Kidney (tissue), 14 donors: ENCODE measurements around the gene UBTD1. TPM values are rescaled to one million over a fixed set of nuclear protein-coding genes. Genes with fewer than 3 reads are reported as not detected.

ENCODE experiments used
- DNase-seq, 5 donors: peaks; one replicate each; pipeline ENCODE4 v3.0.0-alpha.2; 2013 to 2020
- FAIRE-seq: peaks from 2 replicates; lab custom pipeline; 2012; peaks lifted over from hg19 to GRCh38; lab: Jason Lieb, UNC
- H3K27ac ChIP-seq, 2 donors: one replicate each; pipeline ENCODE4 v1.7.0; 2013; ENCODE audit warnings: low read depth in 2 of 2, low read length in 2 of 2, inconsistent platforms in 1 of 2
- H3K27me3 ChIP-seq: one replicate; pipeline ENCODE4 v1.7.1; 2013; ENCODE audit warnings: low read length, inconsistent platforms; ENCODE audit not compliant: control insufficient read depth, insufficient read depth
- H3K36me3 ChIP-seq, 3 donors: one replicate each; pipeline versions ENCODE4 v1.7.0 to v1.7.1; 2013; ENCODE audit warnings: low read length in 3 of 3, control low read depth in 1 of 3, inconsistent platforms in 1 of 3; ENCODE audit not compliant: insufficient read depth in 3 of 3, control insufficient read depth in 2 of 3
- H3K4me1 ChIP-seq, 3 donors: one replicate each; pipeline versions ENCODE4 v1.7.0 to v1.7.1; 2013; ENCODE audit warnings: low read length in 3 of 3, inconsistent platforms in 1 of 3, low read depth in 1 of 3; ENCODE audit not compliant: control insufficient read depth in 2 of 3, insufficient read depth in 2 of 3
- H3K4me3 ChIP-seq, 3 donors: one replicate each; pipeline versions ENCODE4 v1.7.0 to v1.8.1; 2013; ENCODE audit warnings: low read length in 3 of 3, control low read depth in 1 of 3, inconsistent platforms in 1 of 3
- H3K9ac ChIP-seq, 3 donors: one replicate each; pipeline versions ENCODE4 v1.7.0 to v1.7.1; 2013; ENCODE audit warnings: low read length in 3 of 3, control low read depth in 1 of 3, inconsistent platforms in 1 of 3
- H3K9me3 ChIP-seq, 3 donors: one replicate each; pipeline versions ENCODE4 v1.7.0 to v1.7.1; 2013; ENCODE audit warnings: low read length in 3 of 3, control low read depth in 1 of 3, inconsistent platforms in 1 of 3; ENCODE audit not compliant: control insufficient read depth in 2 of 3, insufficient read depth in 1 of 3
- intact Hi-C: fragments of 100-400 bp; cut with DNase I; formaldehyde crosslinking; loops from one replicate; pipeline ENCODE4 v1.11.1; 2022
- polyA plus RNA-seq: library from polyadenylated mRNA; stranded (reverse); fragments of 350-450 nt; fragmentation: Illumina TruSeq; extraction: RNeasy Lipid Tissue Mini Kit (QIAGEN cat#74804); gene quantifications from one replicate; pipeline ENCODE4 v1.2.3, GENCODE V29; 2014; ENCODE audit warnings: low read depth, low replicate concordance; ENCODE audit not compliant: insufficient read depth
- total RNA-seq: library from RNA; stranded (reverse); fragmentation: NEBNext Ultra II Directional; extraction: Animal tissue kit (Norgen Biotek cat#: 25700); gene quantifications from one replicate; pipeline ENCODE4 v1.2.1, GENCODE V29; 2021
- TF ChIP-seq, protein P1 (sequence below): IDR thresholded peaks from 3 replicates; pipeline ENCODE4 v1.5.1; 2012; ENCODE audit warnings: mild to moderate bottlenecking, moderate library complexity, borderline replicate concordance; ENCODE audit not compliant: insufficient read depth; ENCODE audit errors: extremely low read depth
- donor health status: control.
- donor health status: control.
- donor health status: control.
- donor health status: control.
- donor health status: control.
- donor health status: DM: yes; HTN: yes; CAD: no.
- donor health status: Normal renal cell carcinoma (clear cell type).

UBTD1 gene
- total and polyA plus RNA-seq, 2 donors from 2014 or later: 17.4 to 26.1 TPM

DNA sequence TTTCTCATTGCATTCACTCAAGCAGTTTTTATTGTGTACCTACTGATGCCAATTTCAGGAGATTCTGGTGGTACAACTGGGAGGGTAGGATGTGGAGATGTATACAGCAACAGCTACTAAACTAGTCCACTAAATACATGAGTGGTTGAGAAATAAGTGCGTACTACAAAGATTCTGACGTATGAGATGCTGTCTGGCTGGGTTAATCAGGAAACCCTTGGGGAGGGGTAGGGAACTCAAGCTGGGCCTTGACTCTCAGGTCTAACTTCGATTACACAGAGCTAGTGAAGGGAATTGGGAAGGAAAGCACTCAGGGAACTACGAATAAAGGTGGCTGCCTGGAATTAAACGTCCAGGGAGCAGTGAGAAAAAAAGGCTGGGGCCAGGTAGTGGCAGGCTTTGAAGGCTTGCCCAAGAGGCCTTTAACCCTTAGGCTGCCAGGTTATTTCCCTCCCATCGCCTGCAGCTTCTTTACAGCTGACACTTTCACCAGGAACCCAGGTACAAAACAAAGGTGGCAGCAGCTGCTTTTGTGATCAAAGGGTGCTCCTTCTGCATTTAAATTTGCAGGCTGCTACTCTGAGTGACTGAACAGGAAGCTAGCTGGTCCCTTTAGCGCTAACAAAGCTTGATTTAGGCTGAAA is 3.7 kb upstream of the UBTD1 start:
- Histone ChIP-seq H3K9me3 (no peaks in the 10 kb centered on the region), H3K9ac (peak overlapping the region in 1 of 3 donors; percentile 16), H3K27ac (peak overlapping the region in 1 of 2 donors; percentile 17), H3K27me3 (no peaks in the 10 kb centered on the region), H3K4me3 (no peak overlapping the region), H3K36me3 (no peaks in the 10 kb centered on the region), H3K4me1 (peaks cover 0 to 25% (median 12%) of the 10 kb centered on the region in 3 donors)
- DNase-seq: peak in 1 of 5 donors; percentile 20
- intact Hi-C loops: no loop called here
- no peak for FAIRE-seq
- TF ChIP-seq, protein P1, sequence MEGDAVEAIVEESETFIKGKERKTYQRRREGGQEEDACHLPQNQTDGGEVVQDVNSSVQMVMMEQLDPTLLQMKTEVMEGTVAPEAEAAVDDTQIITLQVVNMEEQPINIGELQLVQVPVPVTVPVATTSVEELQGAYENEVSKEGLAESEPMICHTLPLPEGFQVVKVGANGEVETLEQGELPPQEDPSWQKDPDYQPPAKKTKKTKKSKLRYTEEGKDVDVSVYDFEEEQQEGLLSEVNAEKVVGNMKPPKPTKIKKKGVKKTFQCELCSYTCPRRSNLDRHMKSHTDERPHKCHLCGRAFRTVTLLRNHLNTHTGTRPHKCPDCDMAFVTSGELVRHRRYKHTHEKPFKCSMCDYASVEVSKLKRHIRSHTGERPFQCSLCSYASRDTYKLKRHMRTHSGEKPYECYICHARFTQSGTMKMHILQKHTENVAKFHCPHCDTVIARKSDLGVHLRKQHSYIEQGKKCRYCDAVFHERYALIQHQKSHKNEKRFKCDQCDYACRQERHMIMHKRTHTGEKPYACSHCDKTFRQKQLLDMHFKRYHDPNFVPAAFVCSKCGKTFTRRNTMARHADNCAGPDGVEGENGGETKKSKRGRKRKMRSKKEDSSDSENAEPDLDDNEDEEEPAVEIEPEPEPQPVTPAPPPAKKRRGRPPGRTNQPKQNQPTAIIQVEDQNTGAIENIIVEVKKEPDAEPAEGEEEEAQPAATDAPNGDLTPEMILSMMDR: no peak

DNA sequence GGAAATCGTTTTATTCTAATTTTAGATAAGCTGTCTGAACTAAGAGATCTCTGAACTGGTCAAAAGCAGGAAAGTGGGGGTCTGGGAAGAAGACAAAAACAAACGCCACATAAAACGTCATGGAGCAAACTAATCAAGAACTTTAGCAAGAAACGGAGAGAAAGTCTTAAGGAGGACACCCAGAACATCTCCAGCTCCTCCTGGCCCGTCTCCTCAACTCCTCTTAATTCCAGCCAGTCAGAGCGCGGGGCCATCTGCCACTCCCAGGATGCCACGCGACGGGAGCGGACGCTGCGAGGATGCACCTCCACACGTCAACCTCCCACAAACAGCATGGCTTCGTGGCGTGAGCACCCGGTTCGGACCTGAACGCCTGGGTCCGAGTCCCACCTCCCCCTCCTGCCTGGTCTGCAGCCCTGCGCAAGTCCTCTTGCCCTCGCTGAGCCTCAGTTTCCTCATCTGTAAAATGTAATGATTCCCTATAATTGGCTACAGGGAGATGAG is 1.1 kb upstream of the UBTD1 start:
- Histone ChIP-seq H3K4me1 (peaks cover 0 to 15% (median 10%) of the 10 kb centered on the region in 3 donors), H3K4me3 (peak overlapping the region; percentile 91 to 99 (median 96)), H3K9ac (peak overlapping the region; percentile 30 to 95 (median 92)), H3K9me3 (no peaks in the 10 kb centered on the region), H3K27me3 (no peaks in the 10 kb centered on the region), H3K27ac (peak overlapping the region; percentile 77 to 88), H3K36me3 (no peaks in the 10 kb centered on the region)
- DNase-seq: peak; percentile 70 to 92 (median 80)
- TF ChIP-seq, protein P1: no peak
- no peak for FAIRE-seq
- intact Hi-C loops: no loop called here

DNA sequence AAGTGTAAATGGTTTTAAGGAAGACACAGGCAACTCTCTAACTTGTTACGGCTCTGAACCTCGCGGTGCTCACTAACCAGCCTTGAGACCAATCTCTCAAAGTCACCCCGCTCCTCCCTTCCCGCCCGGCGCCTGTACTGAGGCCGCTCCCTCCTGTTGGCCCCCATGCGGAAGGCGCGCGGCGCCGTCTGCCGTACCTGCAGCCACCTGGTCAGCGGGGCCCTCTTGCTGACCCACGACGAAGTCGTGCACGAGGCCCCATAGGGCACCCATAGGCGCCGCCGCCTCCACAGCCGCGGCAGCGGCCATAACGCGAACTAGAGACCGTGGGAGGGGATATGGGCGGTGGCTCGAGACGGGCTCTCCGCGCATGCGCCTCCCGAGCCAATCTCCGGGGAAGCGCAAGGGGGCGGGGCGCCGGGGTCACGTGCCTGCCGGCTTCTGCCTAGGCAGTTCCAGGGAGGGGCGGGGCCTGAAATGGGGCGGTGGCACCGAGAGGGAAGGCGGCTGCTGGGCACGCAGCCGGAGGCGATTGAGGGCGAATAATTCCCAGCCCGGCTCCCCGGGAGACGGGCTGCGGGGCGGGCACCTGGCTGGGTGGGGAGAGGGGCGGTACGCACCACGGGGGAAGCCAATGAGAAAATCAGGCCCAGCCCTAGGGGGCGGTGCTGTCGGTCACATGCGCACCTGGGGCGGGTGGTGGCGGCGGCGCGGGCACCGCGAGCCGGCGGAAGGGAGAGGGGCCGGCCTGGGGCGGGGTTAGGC is 466 bp upstream of the UBTD1 start, which contains the start of gene MMS19:
Gene MMS19, minus strand, starts transcription at position 347 of the 765 bp plus-strand sequence. Its CDS starts 38 bp downstream, at position 309.
- Histone ChIP-seq H3K9ac (peak within 1 kb of the TSS; percentile 66 to 95 (median 92)), H3K27ac (peak within 1 kb of the TSS; percentile 82 to 88), H3K27me3 (no peaks in the 10 kb centered on the region), H3K4me1 (peaks cover 0 to 15% (median 10%) of the 10 kb centered on the region in 3 donors), H3K36me3 (no peaks in the 10 kb centered on the region), H3K9me3 (no peaks in the 10 kb centered on the region), H3K4me3 (peak within 1 kb of the TSS; percentile 91 to 99 (median 96))
- DNase-seq: peak; percentile 99 to 100 (median 100)
- TF ChIP-seq, protein P1: peak; percentile 17
- intact Hi-C loops: no loop called here
- peak; percentile 19 for FAIRE-seq
